GM18951 (cell line): ENCODE results near the gene LINGO3.

Source experiments
- POLR2A ChIP-seq: IDR thresholded peaks from 4 replicates; pipeline ENCODE4 v1.6.1; 2011; ENCODE audit warnings: mild to moderate bottlenecking; ENCODE audit not compliant: insufficient read length, insufficient read depth; ENCODE audit errors: extremely low read depth
- in situ Hi-C: fragments of 300-500 bp; cut with MboI; formaldehyde crosslinking; loops from one replicate; pipeline ENCODE4 v1.12.0; 2022; ENCODE audit warnings: low sequenced_read_pairs, mixed read lengths, inconsistent platforms; ENCODE audit not compliant: unreplicated experiment

The LINGO3 gene

GRCh38 chr19:2325281-2326046 is 17.5 kb upstream of the LINGO3 start:
- in situ Hi-C loops, result no loop called here
- no peak for TF ChIP-seq POLR2A

- no peak for TF ChIP-seq POLR2A
- in situ Hi-C loops, result no loop called here
Measured at GRCh38 chr19:2324220-2324948, 16.4 kb upstream of the LINGO3 start.

- no peak for TF ChIP-seq POLR2A
- in situ Hi-C loops, result no loop called here
Measured at GRCh38 chr19:2323707-2324106, 15.8 kb upstream of the LINGO3 start.

- no peak for TF ChIP-seq POLR2A
- in situ Hi-C loops, result no loop called here
Measured at GRCh38 chr19:2321565-2322283, 13.8 kb upstream of the LINGO3 start.

- no peak for TF ChIP-seq POLR2A
- in situ Hi-C loops, result no loop called here
Measured at GRCh38 chr19:2320939-2321338, 13.0 kb upstream of the LINGO3 start.

- TF ChIP-seq POLR2A, result no peak
- in situ Hi-C loops, result no loop called here
Measured at GRCh38 chr19:2320049-2320448, 12.1 kb upstream of the LINGO3 start.

- in situ Hi-C loops, result no loop called here
- no peak for TF ChIP-seq POLR2A
Measured at GRCh38 chr19:2319551-2319950, 11.6 kb upstream of the LINGO3 start.

- no peak for TF ChIP-seq POLR2A
- in situ Hi-C loops, result no loop called here
Measured at GRCh38 chr19:2318923-2319322, 11.0 kb upstream of the LINGO3 start.

- TF ChIP-seq POLR2A, result no peak
- in situ Hi-C loops, result no loop called here
Measured at GRCh38 chr19:2317756-2318155, 9.8 kb upstream of the LINGO3 start.

GRCh38 chr19:2317300-2317699 is 9.3 kb upstream of the LINGO3 start:
- no peak for TF ChIP-seq POLR2A
- in situ Hi-C loops, result no loop called here

- TF ChIP-seq POLR2A, result no peak
- in situ Hi-C loops, result no loop called here
Measured at GRCh38 chr19:2315818-2316353, 7.9 kb upstream of the LINGO3 start.

GRCh38 chr19:2315121-2315817 is 7.3 kb upstream of the LINGO3 start:
- no peak for TF ChIP-seq POLR2A
- in situ Hi-C loops, result no loop called here
